Measurements from ENCODE around the gene NAPSA. TPM values are rescaled to one million over a fixed set of nuclear protein-coding genes. Genes with fewer than 3 reads are reported as not detected.

Gene NAPSA
- total RNA-seq, 2 donors from 2014 or later, result not detected

- ATAC-seq (ENCODE audit: insufficient number of reproducible peaks, low FRiP score, low read depth), result no peak
These were observed 4.0 kb downstream of the NAPSA start for GRCh38 chr19:50361290-50362029.

DNA sequence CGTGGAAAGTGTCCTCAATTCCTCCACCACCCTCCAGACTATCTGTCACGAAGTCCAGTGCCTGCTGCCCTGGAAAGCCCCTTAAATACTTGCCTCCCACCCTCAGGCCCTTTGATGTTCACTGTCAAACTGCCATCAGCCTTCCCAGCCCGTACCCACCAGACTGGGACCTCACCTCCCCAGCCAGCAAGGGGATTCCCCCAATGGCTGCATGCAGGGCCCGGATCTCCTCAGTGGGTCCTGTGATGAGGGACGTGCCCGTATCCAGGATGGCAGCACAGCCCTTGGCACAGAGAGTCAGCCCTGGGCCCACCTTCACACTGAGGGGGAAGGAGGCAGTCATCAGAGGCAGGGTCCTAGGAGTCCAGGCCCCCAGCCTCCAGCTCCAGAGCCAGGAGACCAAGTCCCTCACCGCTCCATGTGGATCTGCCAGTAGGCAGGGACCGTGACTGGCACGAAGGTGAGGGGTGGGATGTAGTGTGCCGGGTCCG, 6.1 kb downstream of the NAPSA start:
- Histone ChIP-seq H3K4me3 (no peak overlapping the region), H3K36me3 (no peaks in the 10 kb centered on the region), H3K4me1 (ENCODE audit: control insufficient read depth in 1 of 2, low read depth in 2 of 2) (peaks cover 0 to 4% of the 10 kb centered on the region in 2 donors), H3K9me3 (no peaks in the 10 kb centered on the region), H3K27ac (no peak overlapping the region), H3K27me3 (replicated peaks; ENCODE audit: insufficient read depth) (no peaks in the 10 kb centered on the region)
- no peak for TF ChIP-seq CTCF (IDR thresholded peaks at IDR 0.05)
- ATAC-seq (ENCODE audit: insufficient number of reproducible peaks, low FRiP score, low read depth) (no peak), DNase-seq (ENCODE audit: low spot score) (no peak)

More at GRCh38 chr19:50361290-50362029, 4.0 kb downstream of the NAPSA start:
- H3K9me3 ChIP-seq, result no peaks in the 10 kb centered on the region
- no peak for TF ChIP-seq CTCF (IDR thresholded peaks at IDR 0.05)
- no peaks in the 10 kb centered on the region for H3K27me3 ChIP-seq (replicated peaks; ENCODE audit: insufficient read depth)
- no peak overlapping the region for H3K4me3 ChIP-seq
- peaks cover 0 to 4% of the 10 kb centered on the region in 2 donors for H3K4me1 ChIP-seq (ENCODE audit: control insufficient read depth in 1 of 2, low read depth in 2 of 2)
- H3K27ac ChIP-seq, result no peak overlapping the region
- H3K36me3 ChIP-seq, result no peaks in the 10 kb centered on the region
- DNase-seq (ENCODE audit: low spot score), result no peak

GRCh38 chr19:50358483-50359327, 6.7 kb downstream of the NAPSA start:
- ATAC-seq (ENCODE audit: insufficient number of reproducible peaks, low FRiP score, low read depth), result no peak

GRCh38 chr19:50357178-50358100, 8.0 kb downstream of the NAPSA start:
- ATAC-seq (ENCODE audit: insufficient number of reproducible peaks, low FRiP score, low read depth) (peak; percentile 76), DNase-seq (ENCODE audit: low spot score) (peak; percentile 24)
- peak overlapping the region; percentile 83 for H3K4me3 ChIP-seq
- peak; percentile 89 for TF ChIP-seq CTCF (IDR thresholded peaks at IDR 0.05)
- peak overlapping the region; percentile 92 to 95 for H3K27ac ChIP-seq
- peaks cover 0 to 4% of the 10 kb centered on the region in 2 donors for H3K4me1 ChIP-seq (ENCODE audit: control insufficient read depth in 1 of 2, low read depth in 2 of 2)
- H3K9me3 ChIP-seq, result no peaks in the 10 kb centered on the region
- H3K36me3 ChIP-seq, result no peaks in the 10 kb centered on the region
- H3K27me3 ChIP-seq (replicated peaks; ENCODE audit: insufficient read depth), result no peaks in the 10 kb centered on the region

More at GRCh38 chr19:50358483-50359327, 6.7 kb downstream of the NAPSA start:
- peak overlapping the region in 1 of 2 donors; percentile 95 for H3K27ac ChIP-seq
- TF ChIP-seq CTCF (IDR thresholded peaks at IDR 0.05), result no peak
- H3K4me1 ChIP-seq (ENCODE audit: control insufficient read depth in 1 of 2, low read depth in 2 of 2), result peaks cover 0 to 4% of the 10 kb centered on the region in 2 donors
- no peaks in the 10 kb centered on the region for H3K9me3 ChIP-seq
- DNase-seq (ENCODE audit: low spot score), result no peak
- no peaks in the 10 kb centered on the region for H3K27me3 ChIP-seq (replicated peaks; ENCODE audit: insufficient read depth)
- H3K36me3 ChIP-seq, result no peaks in the 10 kb centered on the region
- H3K4me3 ChIP-seq, result peak overlapping the region; percentile 83

All from thoracic aorta (tissue), 2 donors.